ENCODE results near the gene NAA15.

Gene NAA15

GRCh38 chr4:139266208-139266582 lies 35.1 kb upstream of the NAA15 start:
- no peak for TF ChIP-seq CTCF (IDR thresholded peaks at IDR 0.05; ENCODE audit: unreplicated experiment in 3 of 3)
- H3K4me1 Mint-ChIP-seq = peaks cover 10% of the 10 kb centered on the region
- H3K9me3 Mint-ChIP-seq = no peaks in the 10 kb centered on the region
- H3K36me3 Mint-ChIP-seq (ENCODE audit: low read depth) = no peaks in the 10 kb centered on the region
- H3K27me3 Mint-ChIP-seq (ENCODE audit: low read depth) = no peaks in the 10 kb centered on the region
- H3K4me3 Mint-ChIP-seq = peak overlapping the region; percentile 79 to 87 (median 83)
- peak overlapping the region; percentile 81 to 89 (median 87) for H3K27ac Mint-ChIP-seq

GRCh38 chr4:139266583-139267257 lies 34.6 kb upstream of the NAA15 start:
- TF ChIP-seq CTCF (IDR thresholded peaks at IDR 0.05; ENCODE audit: unreplicated experiment in 3 of 3) = no peak
- peaks cover 10% of the 10 kb centered on the region for H3K4me1 Mint-ChIP-seq
- peak overlapping the region; percentile 81 to 89 (median 87) for H3K27ac Mint-ChIP-seq
- peak overlapping the region; percentile 79 to 87 (median 83) for H3K4me3 Mint-ChIP-seq
- no peaks in the 10 kb centered on the region for H3K9me3 Mint-ChIP-seq
- no peaks in the 10 kb centered on the region for H3K36me3 Mint-ChIP-seq (ENCODE audit: low read depth)
- no peaks in the 10 kb centered on the region for H3K27me3 Mint-ChIP-seq (ENCODE audit: low read depth)

GRCh38 chr4:139267301-139267700 lies 34.0 kb upstream of the NAA15 start:
- Mint-ChIP-seq H3K9me3 (no peaks in the 10 kb centered on the region), H3K27ac (peak overlapping the region; percentile 81 to 89 (median 87)), H3K27me3 (ENCODE audit: low read depth) (no peaks in the 10 kb centered on the region), H3K4me1 (peaks cover 10% of the 10 kb centered on the region), H3K4me3 (peak overlapping the region in 1 of 3 experiments; percentile 87), H3K36me3 (ENCODE audit: low read depth) (no peaks in the 10 kb centered on the region)
- no peak for TF ChIP-seq CTCF (IDR thresholded peaks at IDR 0.05; ENCODE audit: unreplicated experiment in 3 of 3)

- Mint-ChIP-seq H3K36me3 (ENCODE audit: low read depth) (no peaks in the 10 kb centered on the region), H3K27me3 (ENCODE audit: low read depth) (peaks cover 25% of the 10 kb centered on the region), H3K4me1 (peaks cover 2% of the 10 kb centered on the region), H3K27ac (no peak overlapping the region), H3K4me3 (no peak overlapping the region), H3K9me3 (no peaks in the 10 kb centered on the region)
- no peak for TF ChIP-seq CTCF (IDR thresholded peaks at IDR 0.05; ENCODE audit: unreplicated experiment in 3 of 3)
Measured at GRCh38 chr4:139273835-139274234, 27.5 kb upstream of the NAA15 start.

GRCh38 chr4:139274790-139275189 lies 26.5 kb upstream of the NAA15 start:
- Mint-ChIP-seq H3K4me3 (no peak overlapping the region), H3K4me1 (peaks cover 12% of the 10 kb centered on the region), H3K36me3 (ENCODE audit: low read depth) (no peaks in the 10 kb centered on the region), H3K27me3 (ENCODE audit: low read depth) (peaks cover 34% of the 10 kb centered on the region), H3K27ac (no peak overlapping the region), H3K9me3 (no peaks in the 10 kb centered on the region)
- no peak for TF ChIP-seq CTCF (IDR thresholded peaks at IDR 0.05; ENCODE audit: unreplicated experiment in 3 of 3)

- H3K36me3 Mint-ChIP-seq (ENCODE audit: low read depth) = no peaks in the 10 kb centered on the region
- no peak overlapping the region for H3K4me3 Mint-ChIP-seq
- H3K4me1 Mint-ChIP-seq = peaks cover 12% of the 10 kb centered on the region
- no peak overlapping the region for H3K27ac Mint-ChIP-seq
- H3K9me3 Mint-ChIP-seq = no peaks in the 10 kb centered on the region
- peaks cover 40% of the 10 kb centered on the region for H3K27me3 Mint-ChIP-seq (ENCODE audit: low read depth)
- TF ChIP-seq CTCF (IDR thresholded peaks at IDR 0.05; ENCODE audit: unreplicated experiment in 3 of 3) = no peak
Measured at GRCh38 chr4:139275281-139275735, 26.0 kb upstream of the NAA15 start.
